HS-5 (cell line): ENCODE results near the gene INSIG2.
A peak's percentile ranks its signal among the peaks of the same experiment; 100 is the strongest.

Experiments
- DNase-seq: peaks from one replicate; pipeline ENCODE4 v3.0.0-alpha.2; 2012; ENCODE audit warnings: low read depth

INSIG2 gene

GRCh38 chr2:118102433-118103082 lies 14.3 kb downstream of the INSIG2 start:
- no peak for DNase-seq

GRCh38 chr2:118103951-118104940 lies 16.0 kb downstream of the INSIG2 start:
- DNase-seq, result no peak

- no peak for DNase-seq
Observed at GRCh38 chr2:118105497-118105896, 17.2 kb downstream of the INSIG2 start.

- no peak for DNase-seq
Observed at GRCh38 chr2:118106926-118107325, 18.7 kb downstream of the INSIG2 start.

DNA sequence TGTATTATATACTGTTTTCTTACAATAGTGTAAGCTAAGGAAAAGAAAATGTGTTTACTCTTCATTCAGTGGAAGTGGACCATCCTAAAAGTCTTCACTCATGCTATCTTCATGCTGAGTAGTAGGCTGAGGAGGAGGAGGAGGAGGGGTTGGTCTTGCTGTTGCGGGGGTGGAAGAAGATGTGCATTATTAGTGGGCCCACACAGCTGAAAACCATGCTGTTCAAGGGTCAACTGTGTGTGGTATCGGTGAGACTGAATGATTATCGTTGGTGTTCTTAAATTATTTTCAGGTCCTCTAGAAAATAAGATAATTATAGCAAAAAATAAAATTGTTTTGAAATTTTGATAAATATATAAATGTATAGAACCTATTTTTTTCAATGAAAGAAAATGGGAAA lies 22.0 kb downstream of the INSIG2 start:
- DNase-seq, result no peak

DNA sequence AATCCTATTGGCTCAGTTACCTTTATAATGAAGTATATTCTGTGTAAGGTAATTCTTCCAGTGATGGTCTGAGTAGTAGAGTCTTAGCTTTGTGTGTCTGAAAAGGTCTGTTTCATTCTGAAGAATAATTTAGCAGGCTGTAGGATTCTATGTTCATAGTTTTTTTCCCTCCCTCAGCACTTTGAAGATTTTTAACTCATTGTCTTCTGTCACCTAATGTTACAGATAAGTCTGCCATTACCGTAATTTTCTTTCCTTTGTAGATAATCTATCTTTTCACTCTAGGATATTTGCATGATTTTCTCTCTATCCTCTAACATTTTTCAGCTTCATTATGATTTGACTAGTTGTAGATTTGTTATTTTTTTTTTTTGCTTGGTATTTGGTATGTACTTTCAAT lies 22.7 kb downstream of the INSIG2 start:
- no peak for DNase-seq

- peak; percentile 99 for DNase-seq
Observed at GRCh38 chr2:118112771-118113334, 24.6 kb downstream of the INSIG2 start.

DNA sequence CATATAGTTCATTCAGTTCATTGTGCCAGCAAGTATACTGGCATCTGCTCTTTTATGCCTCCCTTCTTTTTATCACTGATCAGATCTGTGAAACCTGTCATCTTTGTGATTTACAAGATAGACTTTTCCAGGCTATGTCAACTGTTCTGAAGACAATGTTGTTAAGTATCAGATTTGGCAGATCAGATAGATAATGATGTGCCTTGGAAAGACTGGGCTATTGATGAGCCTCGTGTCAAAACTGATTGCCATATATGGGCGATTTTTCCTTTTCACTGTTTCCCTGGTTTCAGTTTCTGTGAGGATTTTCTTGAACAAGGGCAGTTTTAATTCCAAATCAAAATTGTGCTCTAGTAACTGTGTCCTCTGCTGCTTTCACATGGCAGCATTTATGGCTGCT lies 26.6 kb downstream of the INSIG2 start:
- DNase-seq, result no peak

GRCh38 chr2:118115761-118116160 lies 27.5 kb downstream of the INSIG2 start:
- DNase-seq, result no peak

DNA sequence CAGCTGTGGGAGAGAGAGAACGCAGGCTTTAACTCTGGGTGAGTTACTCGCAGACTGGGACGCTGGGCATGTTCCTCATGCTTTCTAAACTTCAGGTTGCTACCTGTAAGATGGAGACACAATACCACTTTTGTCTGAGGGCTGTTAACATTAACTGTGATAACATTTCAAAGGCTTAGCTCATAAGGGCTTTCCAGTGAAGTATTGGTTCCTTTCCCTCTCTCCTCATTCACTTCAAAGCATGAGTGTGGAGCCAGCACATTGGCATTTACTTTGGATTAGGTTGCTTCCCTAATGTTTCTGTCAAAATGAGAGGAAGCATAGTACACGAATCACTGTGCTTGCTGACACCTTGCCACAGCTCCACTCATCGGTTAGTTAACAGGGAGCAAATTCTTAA lies 30.2 kb downstream of the INSIG2 start:
- no peak for DNase-seq

DNA sequence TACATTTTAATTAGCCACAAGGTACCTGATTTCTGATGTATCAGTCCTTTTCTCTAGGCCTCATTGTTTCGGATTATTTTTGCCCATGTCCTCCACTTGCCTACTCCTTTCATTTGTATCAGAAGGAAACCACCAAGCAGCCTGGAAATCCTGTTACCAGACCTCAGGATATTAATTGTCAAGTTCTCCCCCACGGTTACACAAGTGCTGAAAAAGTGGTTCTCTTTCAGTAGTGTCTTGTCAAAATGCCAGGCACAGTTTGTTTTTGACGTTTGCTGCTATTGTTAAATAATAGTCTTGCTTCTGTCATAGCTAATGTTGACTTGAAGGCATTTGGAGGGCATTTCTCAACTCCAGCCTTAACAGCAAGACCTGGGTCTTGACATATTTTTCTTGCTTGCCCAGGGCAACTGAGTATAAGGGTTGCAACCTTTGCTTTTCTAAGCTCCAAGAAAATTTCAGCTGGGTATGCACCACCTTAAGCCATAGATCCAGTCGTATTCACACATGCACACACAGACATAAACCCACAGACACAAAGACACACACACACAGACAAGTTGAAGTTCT lies 31.0 kb downstream of the INSIG2 start:
- no peak for DNase-seq

DNA sequence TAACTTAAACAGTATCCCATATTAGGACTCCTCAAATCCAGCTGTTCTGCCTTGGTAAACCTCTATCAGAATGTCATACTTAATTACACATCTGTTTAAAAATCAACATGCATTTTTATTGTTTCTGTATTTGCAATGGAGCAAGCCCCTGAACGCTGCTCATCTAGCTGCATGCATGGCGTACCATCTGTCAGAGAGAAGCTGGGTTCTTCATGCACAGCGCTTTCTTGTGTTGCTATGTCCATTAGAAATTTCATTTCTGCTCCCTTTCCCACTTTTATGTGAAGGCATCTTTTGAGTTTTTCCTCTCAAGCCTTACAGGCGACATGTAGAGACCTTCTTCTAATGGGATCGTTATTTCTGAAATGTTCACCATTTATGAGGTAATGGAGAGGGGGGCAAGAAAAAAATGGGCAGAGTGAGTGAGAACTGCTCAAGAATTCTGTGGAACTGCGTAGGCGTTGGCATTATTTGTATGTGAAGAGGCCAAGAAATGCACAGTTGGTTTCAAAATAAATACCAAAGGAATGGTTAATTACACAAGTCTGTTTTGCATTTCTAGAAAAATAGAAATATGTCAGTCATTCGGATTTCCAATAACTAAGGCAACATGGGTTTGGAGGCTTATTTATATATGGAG lies 31.6 kb downstream of the INSIG2 start:
- DNase-seq, result no peak

DNA sequence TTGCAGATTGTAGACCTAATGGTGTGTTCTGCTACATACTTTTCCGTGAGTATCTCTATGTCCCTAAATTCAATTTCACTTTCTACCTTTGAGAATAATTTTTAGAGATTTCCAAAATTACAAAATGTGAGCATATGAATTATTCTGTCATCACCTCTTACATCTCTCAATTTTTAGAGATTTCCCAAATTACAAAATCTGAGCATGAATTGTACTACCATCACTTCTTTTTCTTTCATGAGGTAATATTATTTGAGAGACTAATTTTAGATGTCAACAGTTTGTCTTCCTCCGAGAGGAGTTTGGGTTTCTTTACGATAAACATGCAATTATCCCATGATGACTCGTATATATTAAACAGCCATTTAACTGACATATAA lies 32.1 kb downstream of the INSIG2 start:
- no peak for DNase-seq

DNA sequence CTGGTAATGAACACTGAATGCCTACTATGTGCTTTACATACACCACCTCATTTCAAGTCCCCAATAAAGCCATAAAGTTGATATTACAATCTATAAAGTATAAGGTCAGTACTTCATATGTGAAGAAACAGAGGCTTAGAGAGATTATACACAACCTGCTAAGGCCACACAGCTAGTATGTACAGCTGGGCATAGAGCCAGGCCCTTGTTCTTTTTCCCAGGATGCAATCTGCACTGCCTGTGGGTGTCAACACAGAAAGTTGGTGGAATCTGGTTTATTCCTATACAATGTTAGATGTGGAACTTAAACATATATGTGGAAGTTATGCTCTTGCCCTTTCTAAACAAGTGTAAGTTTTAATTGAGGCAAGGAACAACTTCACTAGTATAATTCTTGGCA lies 32.8 kb downstream of the INSIG2 start:
- no peak for DNase-seq

DNA sequence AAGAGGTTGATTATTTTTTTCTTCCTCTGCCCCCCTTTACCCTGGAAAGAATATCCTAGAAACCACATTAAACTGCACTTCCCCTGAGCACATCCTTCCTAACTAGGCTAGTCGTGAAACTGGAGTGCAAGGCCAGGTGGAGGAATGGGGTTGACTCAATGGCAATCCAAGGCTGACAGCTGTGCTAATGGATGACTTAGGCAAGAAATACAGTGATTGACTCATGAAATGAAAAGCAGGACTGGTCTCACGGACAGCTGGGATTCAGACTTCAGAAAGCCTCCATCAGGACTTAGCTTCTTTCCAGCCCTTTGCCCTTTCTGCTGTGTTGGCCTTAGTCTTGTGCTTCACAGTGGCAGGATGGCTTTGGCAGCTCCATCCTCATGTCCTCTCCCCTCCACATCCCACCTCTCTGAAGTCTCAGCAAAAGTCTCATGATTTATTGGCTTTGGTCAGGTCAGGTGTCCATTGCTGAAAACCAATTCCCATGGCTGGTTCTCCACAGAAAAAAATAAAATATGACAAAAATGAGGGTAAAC lies 33.8 kb downstream of the INSIG2 start:
- no peak for DNase-seq

DNA sequence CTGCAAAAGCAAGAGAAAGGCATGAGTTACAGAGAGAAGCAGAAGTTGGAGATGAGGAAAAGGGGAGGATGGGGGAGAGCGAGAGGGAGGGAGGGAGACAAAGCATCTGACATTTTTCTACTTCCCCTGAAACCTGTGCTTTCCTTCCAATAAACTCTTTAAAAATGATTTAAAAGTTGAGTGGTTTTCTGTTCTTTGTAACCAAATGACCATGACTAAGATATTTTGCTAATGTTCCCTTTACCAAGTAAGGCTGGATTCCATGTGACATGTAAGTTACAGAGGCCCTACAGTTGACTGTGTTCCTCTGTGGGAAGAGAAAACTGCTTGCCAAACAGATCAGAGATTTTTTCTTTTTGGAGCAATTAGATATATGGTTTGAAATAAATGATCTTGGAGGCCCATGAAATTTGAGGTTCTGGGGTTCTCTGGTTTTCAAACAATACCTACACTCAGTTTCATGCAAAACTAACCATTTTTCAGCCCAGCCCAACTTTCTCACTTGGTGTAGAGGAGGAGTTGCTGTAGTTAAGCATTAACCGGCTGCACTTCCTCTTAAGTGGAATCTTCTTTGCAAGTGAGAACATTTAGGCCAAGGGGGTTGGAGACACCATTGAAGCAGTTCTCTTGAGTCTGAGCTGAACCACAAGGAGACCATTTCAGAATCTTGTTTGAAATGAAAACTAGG lies 34.5 kb downstream of the INSIG2 start:
- DNase-seq, result no peak

DNA sequence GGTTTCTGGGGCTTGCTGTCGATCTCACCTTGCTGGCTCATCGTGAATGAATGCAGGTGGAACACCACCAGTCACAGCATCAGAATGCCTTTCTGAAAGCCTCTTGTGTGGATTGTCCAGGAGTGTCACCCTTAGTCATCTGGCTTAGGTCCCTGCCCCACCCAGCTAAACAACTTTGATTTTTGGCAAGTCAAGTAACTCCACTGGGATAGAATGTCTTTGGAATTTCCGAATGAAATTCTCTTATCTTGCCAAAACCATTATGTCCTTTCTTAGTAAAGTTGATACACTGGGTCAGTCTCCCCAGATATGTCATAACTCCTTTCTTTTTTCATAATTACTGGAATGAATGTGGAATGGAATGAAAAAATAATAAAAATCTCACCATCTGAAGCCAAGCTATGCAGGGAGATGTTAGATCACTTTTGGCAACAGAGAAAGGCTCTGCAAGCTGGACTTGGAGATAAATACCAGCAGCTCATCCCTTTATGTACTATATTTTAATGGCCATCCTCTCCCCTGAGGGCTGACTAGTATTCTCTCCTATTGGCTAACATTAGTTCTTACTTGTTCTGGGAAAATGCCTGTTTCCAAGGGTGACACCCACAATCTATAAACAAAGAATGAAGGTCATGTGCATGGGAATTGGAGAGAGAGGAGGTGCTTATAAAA lies 35.4 kb downstream of the INSIG2 start:
- peak; percentile 84 for DNase-seq

DNA sequence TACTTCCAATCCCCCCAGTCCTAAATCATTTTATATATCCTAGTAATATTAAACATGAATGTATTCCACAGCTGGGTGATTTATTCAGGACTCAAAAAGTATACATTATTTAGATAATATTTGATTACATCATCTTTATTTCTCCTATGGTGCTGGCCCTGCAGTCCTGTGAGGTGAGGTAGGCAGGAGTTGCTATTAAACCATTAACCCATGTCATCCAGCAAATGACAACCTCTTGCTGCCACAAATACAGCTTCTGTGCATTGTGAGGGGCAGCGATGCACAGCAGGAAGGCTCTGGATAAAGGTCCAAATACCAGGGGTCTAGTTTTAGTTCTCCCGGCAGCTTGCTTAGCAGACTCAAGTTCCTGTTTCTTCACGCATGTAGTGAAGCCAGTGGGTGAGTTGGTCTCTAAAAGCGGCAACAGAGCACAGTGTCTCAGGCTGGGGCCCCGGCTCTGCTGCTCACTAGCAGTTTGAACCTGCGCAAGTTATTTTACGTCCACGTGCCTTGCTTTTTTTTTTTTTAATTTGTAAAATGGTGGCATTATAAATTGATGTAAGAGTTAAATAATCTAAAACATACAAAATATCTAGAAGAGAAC lies 36.1 kb downstream of the INSIG2 start:
- DNase-seq, result no peak

DNA sequence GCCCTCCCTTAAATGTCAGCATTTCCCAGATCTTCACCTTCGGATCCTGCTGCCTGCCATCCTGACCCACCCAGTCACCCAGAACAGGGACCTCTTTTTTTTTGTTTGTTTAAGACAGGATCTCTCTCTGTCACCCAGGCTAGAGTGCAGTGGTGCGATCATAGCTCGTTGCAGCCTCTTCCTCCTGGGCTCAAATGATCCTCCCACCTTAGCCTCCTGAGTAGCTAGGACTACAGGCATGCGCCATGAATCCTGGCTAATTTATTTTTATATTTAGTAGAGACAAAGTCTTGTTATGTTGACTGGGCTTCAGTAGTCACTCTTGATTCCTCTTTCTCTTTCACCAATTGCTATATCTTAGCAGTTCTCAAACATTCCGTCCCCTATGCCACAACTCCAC lies 39.0 kb downstream of the INSIG2 start:
- no peak for DNase-seq

DNA sequence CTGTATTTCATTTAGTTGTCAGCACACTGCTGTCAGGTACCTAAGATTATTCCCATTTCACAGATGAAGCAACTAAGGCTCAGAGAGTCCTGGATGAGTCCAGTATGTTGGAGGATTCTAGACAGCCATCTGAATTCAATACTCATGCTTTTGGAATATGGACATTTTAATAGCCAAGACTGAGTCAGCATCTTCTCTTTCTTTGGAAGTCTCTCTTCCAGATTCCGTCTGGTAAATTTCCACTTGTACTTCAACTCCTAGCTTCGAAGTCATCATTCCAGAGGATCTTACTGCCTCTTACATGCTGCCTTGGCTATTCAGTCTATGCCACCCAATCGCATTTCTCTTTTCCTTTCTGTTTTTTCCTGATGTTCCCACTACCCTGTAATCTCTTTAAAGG lies 40.6 kb downstream of the INSIG2 start:
- DNase-seq, result no peak
